Testis (tissue), 2 donors: ENCODE measurements around the gene PHYKPL.

Experiments
- POLR2A ChIP-seq: fragments of 450-650 bp; IDR thresholded peaks from one replicate; pipeline ENCODE4 v1.6.1; 2017; ENCODE audit warnings: antibody characterized with exemption, mild to moderate bottlenecking, moderate library complexity
- TF ChIP-seq, protein P1 (sequence below), 3 experiments: fragments of 450-650 bp in 2 of 3; fragments of 200-600 bp in 1 of 3; sonication (generic) in 1 of 3; IDR thresholded peaks; one replicate each; pipeline ENCODE4 v1.5.1; 2016 to 2019; ENCODE audit warnings: antibody characterized with exemption in 3 of 3, mild to moderate bottlenecking in 2 of 3, moderate library complexity in 1 of 3

- TF ChIP-seq, protein P1, sequence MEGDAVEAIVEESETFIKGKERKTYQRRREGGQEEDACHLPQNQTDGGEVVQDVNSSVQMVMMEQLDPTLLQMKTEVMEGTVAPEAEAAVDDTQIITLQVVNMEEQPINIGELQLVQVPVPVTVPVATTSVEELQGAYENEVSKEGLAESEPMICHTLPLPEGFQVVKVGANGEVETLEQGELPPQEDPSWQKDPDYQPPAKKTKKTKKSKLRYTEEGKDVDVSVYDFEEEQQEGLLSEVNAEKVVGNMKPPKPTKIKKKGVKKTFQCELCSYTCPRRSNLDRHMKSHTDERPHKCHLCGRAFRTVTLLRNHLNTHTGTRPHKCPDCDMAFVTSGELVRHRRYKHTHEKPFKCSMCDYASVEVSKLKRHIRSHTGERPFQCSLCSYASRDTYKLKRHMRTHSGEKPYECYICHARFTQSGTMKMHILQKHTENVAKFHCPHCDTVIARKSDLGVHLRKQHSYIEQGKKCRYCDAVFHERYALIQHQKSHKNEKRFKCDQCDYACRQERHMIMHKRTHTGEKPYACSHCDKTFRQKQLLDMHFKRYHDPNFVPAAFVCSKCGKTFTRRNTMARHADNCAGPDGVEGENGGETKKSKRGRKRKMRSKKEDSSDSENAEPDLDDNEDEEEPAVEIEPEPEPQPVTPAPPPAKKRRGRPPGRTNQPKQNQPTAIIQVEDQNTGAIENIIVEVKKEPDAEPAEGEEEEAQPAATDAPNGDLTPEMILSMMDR (IDR thresholded peaks at IDR 0.05): no peak
- TF ChIP-seq POLR2A: no peak
Measured at GRCh38 chr5:178271231-178271630, 38.6 kb upstream of the PHYKPL start.
